Activated T-helper 17 cell treated with anti-CD3 and anti-CD28 coated beads, Interleukin-2, amount 50 U/mL, for 72 hours (primary cell): Measurements from ENCODE around the gene EIF3K. TPM values are rescaled to one million over a fixed set of nuclear protein-coding genes. Genes with fewer than 3 reads are reported as not detected.
A peak's percentile ranks its signal among the peaks of the same experiment; 100 is the strongest.

ENCODE experiments used
- ATAC-seq: fragments of 150-1000 bp; cut with Tn5 transposase; replicated peaks from 2 replicates; pipeline ENCODE4 v1.10.0; 2021; ENCODE audit warnings: mild to moderate bottlenecking, moderate library complexity
- H3K27ac Mint-ChIP-seq: one replicate; pipeline ENCODE4 v1.8.0; 2022; ENCODE audit warnings: mixed read lengths
- H3K27me3 Mint-ChIP-seq: one replicate; pipeline ENCODE4 v1.8.0; 2022; ENCODE audit warnings: mixed read lengths
- H3K36me3 Mint-ChIP-seq: one replicate; pipeline ENCODE4 v1.8.0; 2022; ENCODE audit warnings: low read depth, mild to moderate bottlenecking, mixed read lengths
- H3K4me1 Mint-ChIP-seq: one replicate; pipeline ENCODE4 v1.8.0; 2022; ENCODE audit warnings: mixed read lengths
- H3K4me3 Mint-ChIP-seq: one replicate; pipeline ENCODE4 v1.8.0; 2022; ENCODE audit warnings: mild to moderate bottlenecking, mixed read lengths
- H3K9me3 Mint-ChIP-seq: one replicate; pipeline ENCODE4 v1.8.0; 2022; ENCODE audit warnings: mixed read lengths
- total RNA-seq, 2 donors: library from RNA; stranded (reverse); gene quantifications; one replicate each; pipeline ENCODE4 v1.2.3, GENCODE V29; 2022

EIF3K gene
- total RNA-seq, 2 donors from 2014 or later = 172 to 301 TPM

- Mint-ChIP-seq H3K27ac (peak overlapping the region; percentile 67), H3K9me3 (no peaks in the 10 kb centered on the region), H3K4me3 (peak overlapping the region; percentile 32), H3K4me1 (peaks cover 58% of the 10 kb centered on the region), H3K27me3 (no peaks in the 10 kb centered on the region), H3K36me3 (peaks cover 30% of the 10 kb centered on the region)
- ATAC-seq = peak; percentile 27
These were observed 57.3 kb downstream of the EIF3K start for GRCh38 chr19:38676023-38676877.

GRCh38 chr19:38676878-38677646 is 58.1 kb downstream of the EIF3K start:
- H3K27ac Mint-ChIP-seq = peak overlapping the region; percentile 35
- H3K36me3 Mint-ChIP-seq = peaks cover 30% of the 10 kb centered on the region
- no peak for ATAC-seq
- no peaks in the 10 kb centered on the region for H3K9me3 Mint-ChIP-seq
- H3K4me1 Mint-ChIP-seq = peaks cover 63% of the 10 kb centered on the region
- peak overlapping the region; percentile 32 for H3K4me3 Mint-ChIP-seq
- no peaks in the 10 kb centered on the region for H3K27me3 Mint-ChIP-seq

- Mint-ChIP-seq H3K4me1 (peaks cover 74% of the 10 kb centered on the region), H3K4me3 (peak overlapping the region; percentile 4), H3K9me3 (no peaks in the 10 kb centered on the region), H3K27me3 (no peaks in the 10 kb centered on the region), H3K27ac (no peak overlapping the region), H3K36me3 (peaks cover 30% of the 10 kb centered on the region)
- no peak for ATAC-seq
These were observed 59.4 kb downstream of the EIF3K start for GRCh38 chr19:38678217-38678890.

- no peak for ATAC-seq
- Mint-ChIP-seq H3K27ac (no peak overlapping the region), H3K4me1 (peaks cover 78% of the 10 kb centered on the region), H3K27me3 (no peaks in the 10 kb centered on the region), H3K4me3 (peak overlapping the region; percentile 4), H3K36me3 (peaks cover 30% of the 10 kb centered on the region), H3K9me3 (no peaks in the 10 kb centered on the region)
These were observed 60.0 kb downstream of the EIF3K start for GRCh38 chr19:38678891-38679494.

- no peak for ATAC-seq
- Mint-ChIP-seq H3K9me3 (no peaks in the 10 kb centered on the region), H3K27ac (no peak overlapping the region), H3K4me3 (peak overlapping the region; percentile 37), H3K4me1 (peaks cover 71% of the 10 kb centered on the region), H3K27me3 (no peaks in the 10 kb centered on the region), H3K36me3 (peaks cover 30% of the 10 kb centered on the region)
These were observed 60.9 kb downstream of the EIF3K start for GRCh38 chr19:38679839-38680238.

GRCh38 chr19:38682195-38682867 is 63.3 kb downstream of the EIF3K start:
- H3K36me3 Mint-ChIP-seq = peaks cover 31% of the 10 kb centered on the region
- H3K4me1 Mint-ChIP-seq = peaks cover 64% of the 10 kb centered on the region
- H3K27me3 Mint-ChIP-seq = no peaks in the 10 kb centered on the region
- peak overlapping the region; percentile 75 for H3K4me3 Mint-ChIP-seq
- H3K9me3 Mint-ChIP-seq = no peaks in the 10 kb centered on the region
- ATAC-seq = no peak
- peak overlapping the region; percentile 91 for H3K27ac Mint-ChIP-seq

- Mint-ChIP-seq H3K27me3 (no peaks in the 10 kb centered on the region), H3K4me1 (peaks cover 67% of the 10 kb centered on the region), H3K9me3 (no peaks in the 10 kb centered on the region), H3K36me3 (peaks cover 28% of the 10 kb centered on the region), H3K4me3 (peak overlapping the region; percentile 75), H3K27ac (peak overlapping the region; percentile 91)
- no peak for ATAC-seq
These were observed 63.9 kb downstream of the EIF3K start for GRCh38 chr19:38682872-38683392.

- H3K27ac Mint-ChIP-seq = peak overlapping the region; percentile 91
- peaks cover 22% of the 10 kb centered on the region for H3K36me3 Mint-ChIP-seq
- no peaks in the 10 kb centered on the region for H3K27me3 Mint-ChIP-seq
- peak overlapping the region; percentile 75 for H3K4me3 Mint-ChIP-seq
- H3K4me1 Mint-ChIP-seq = peaks cover 61% of the 10 kb centered on the region
- ATAC-seq = peak; percentile 75
- H3K9me3 Mint-ChIP-seq = no peaks in the 10 kb centered on the region
These were observed 64.5 kb downstream of the EIF3K start for GRCh38 chr19:38683393-38684077.

- Mint-ChIP-seq H3K4me1 (peaks cover 62% of the 10 kb centered on the region), H3K36me3 (peaks cover 20% of the 10 kb centered on the region), H3K4me3 (peak overlapping the region; percentile 75), H3K9me3 (no peaks in the 10 kb centered on the region), H3K27me3 (no peaks in the 10 kb centered on the region), H3K27ac (peak overlapping the region; percentile 91)
- peak; percentile 61 for ATAC-seq
These were observed 65.3 kb downstream of the EIF3K start for GRCh38 chr19:38684078-38684861.

- H3K4me3 Mint-ChIP-seq = peak overlapping the region; percentile 75
- peak overlapping the region; percentile 91 for H3K27ac Mint-ChIP-seq
- no peaks in the 10 kb centered on the region for H3K27me3 Mint-ChIP-seq
These were observed 66.1 kb downstream of the EIF3K start for GRCh38 chr19:38684862-38685665.

GRCh38 chr19:38685666-38686529 is 66.9 kb downstream of the EIF3K start:
- ATAC-seq = peak; percentile 9
- no peaks in the 10 kb centered on the region for H3K27me3 Mint-ChIP-seq
- H3K27ac Mint-ChIP-seq = peak overlapping the region; percentile 90
- H3K36me3 Mint-ChIP-seq = peaks cover 23% of the 10 kb centered on the region
- H3K4me1 Mint-ChIP-seq = peaks cover 56% of the 10 kb centered on the region
- H3K9me3 Mint-ChIP-seq = no peaks in the 10 kb centered on the region
- H3K4me3 Mint-ChIP-seq = peak overlapping the region; percentile 75

More at GRCh38 chr19:38684862-38685665, 66.1 kb downstream of the EIF3K start:
- no peak for ATAC-seq
- H3K36me3 Mint-ChIP-seq = peaks cover 20% of the 10 kb centered on the region
- H3K9me3 Mint-ChIP-seq = no peaks in the 10 kb centered on the region
- peaks cover 61% of the 10 kb centered on the region for H3K4me1 Mint-ChIP-seq
